Caki2 (cell line): Measurements from ENCODE around the gene ATP5PD. TPM values are rescaled to one million over a fixed set of nuclear protein-coding genes. Genes with fewer than 3 reads are reported as not detected.
"Not testable (repeated sequence)": the region's sequence is repeated elsewhere in the genome, so short reads cannot be mapped to it uniquely, and the experiment has no call there.

Source experiments
- DNase-seq: peaks from one replicate; pipeline ENCODE4 v3.0.0-alpha.2; 2015; ENCODE audit warnings: low read depth
- in situ Hi-C: cut with HindIII; loops from 2 replicates; pipeline ENCODE4 v1.10.0; 2016; ENCODE audit warnings: low sequenced_read_pairs, low pct_unique_long_range_greater_than_20kb, mixed read lengths
- total RNA-seq: library from RNA; depleted of rRNA; stranded (reverse); fragments of >200 nt; shearing (Covaris generic); gene quantifications from 2 replicates; pipeline ENCODE4 v1.2.3, GENCODE V29; 2014; ENCODE audit warnings: low replicate concordance

The ATP5PD gene
- total RNA-seq, 1 experiment from 2014 or later, result 289 TPM

DNA sequence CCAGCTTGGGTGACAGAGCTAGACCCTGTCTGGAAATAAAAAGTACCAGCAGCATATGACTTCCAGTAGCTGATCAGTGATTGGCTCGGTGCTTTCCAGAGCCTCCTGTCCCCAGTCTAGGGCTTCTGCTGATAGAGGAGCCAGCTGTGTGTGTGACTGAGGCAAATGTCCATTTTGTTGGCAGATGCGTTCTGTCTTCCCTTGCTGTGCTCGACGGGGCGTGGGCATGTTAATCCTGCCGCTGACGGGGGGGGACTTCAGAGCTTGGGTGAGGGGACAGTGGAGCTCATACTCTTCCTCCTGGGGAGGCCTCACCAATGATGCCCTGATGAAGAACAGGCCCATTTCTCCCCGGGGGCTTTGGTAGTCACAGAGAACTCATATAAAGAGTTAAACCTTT, 14.8 kb upstream of the ATP5PD start:
- DNase-seq, result no peak
- in situ Hi-C loops, result no loop called here

DNA sequence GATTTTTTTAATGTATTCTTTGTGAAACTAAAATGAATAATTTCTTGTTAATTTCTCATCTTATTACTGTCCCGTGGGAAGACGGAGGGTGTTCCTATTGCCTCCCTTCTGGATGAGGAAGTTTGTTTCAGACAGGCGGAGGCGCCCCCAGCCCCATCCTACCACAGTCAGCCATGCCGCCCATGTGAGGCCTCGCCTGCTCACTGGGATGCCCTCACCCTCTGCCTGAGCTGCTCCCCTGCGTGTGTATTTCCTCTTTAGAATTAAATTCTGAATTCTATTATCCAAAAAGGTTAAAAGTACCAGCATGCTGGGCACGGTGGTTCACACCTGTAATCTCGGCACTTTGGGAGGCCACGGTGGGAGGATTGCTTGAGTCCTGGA, 14.3 kb upstream of the ATP5PD start:
- in situ Hi-C loops, result no loop called here
- DNase-seq, result no peak

DNA sequence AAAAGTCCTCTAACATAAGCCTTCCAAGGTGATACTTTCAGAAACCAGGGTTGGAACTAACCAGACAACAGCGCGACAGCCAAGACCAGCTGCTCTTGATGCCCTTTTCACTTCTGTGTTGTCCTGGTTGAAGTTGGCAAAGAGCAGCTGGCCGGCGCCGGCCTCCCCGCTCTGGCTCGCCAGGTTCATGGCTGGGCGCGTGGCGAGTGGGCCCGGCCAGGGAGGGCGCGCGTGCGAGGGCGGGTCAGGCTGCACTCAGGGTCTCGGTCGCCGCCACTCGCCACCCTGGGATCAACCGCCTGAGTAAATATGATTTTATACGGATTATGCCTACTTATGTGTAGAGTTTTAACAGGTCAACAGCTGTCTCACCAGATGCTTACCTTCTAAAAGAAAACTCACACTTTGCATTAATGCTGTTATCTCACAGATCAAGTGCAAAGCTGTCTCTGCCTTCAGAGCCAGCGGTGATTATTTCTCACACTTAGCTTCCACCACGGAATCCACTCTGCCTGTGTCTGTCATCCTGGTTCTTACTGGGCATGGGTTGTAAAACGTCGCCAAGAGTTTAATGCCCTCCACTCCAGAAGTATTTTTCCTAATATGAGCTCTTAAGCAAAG, 13.8 kb upstream of the ATP5PD start:
- in situ Hi-C loops, result no loop called here
- DNase-seq, result no peak

DNA sequence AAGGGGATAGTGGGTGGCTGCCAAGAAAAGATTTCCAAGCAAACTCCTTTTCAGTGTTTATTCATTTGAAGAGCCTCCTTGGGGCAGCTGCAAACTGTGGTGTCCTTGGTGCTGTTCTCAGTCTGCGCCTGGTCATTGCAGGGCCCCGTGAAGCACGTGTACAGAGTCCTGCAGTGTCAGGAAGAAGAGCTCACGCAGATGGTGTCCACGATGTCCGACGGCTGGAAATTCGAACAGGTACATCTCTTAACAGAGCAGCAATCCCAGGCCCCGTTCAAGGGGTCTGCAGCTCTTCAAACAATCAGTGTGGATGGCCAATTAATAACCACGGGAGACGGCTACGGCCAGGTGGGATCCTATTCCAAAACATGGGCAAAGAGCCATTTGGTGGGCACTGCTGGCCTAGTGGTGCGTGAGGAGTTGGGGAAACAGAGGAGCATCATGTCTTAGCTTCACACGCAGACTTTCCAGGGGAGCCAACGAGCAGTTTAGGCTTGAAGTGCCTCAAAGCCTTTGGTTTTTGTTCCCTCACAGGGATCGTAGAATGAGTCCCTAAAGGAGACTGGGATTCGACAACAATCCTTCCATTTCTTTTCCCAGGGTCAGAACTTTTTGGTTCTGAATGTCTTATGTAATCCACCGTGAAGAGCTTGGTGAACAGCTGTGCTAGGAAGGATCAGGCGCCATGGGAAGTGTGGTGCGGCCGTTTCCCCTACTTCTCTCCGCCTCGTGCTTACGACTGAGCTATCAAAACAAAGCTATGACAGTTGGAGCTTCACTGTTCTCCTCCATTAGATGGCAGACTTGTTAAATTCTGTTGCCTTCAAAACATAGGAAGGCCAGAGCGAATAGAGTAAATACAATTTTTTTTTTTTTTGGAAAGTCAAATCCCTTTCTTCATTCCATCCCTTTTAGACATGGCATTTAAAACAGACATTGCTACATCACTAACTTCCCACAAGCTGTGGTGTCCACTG, 12.9 kb upstream of the ATP5PD start:
- peak; percentile 67 for DNase-seq
- in situ Hi-C loops, result no loop called here

DNA sequence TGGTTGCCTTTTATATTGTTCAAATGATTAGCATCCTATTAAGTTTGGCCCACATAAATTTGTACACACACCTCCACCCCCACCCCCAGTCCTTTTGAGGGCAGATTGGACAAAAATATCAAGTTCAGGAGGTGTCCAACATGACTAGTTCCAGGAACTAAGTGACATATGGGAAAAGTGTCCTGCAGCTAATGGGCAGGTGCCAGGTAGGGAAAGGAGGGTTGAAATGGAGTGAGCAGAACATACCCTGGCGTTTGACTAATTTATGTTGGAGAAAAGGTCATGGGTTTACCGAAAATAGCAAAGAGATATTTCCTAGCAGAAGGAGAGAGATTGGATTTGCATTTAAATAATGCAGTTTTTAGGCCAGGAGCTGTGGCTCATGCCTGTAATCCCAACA, 5.2 kb upstream of the ATP5PD start:
- in situ Hi-C loops, result no loop called here
- DNase-seq, result no peak

DNA sequence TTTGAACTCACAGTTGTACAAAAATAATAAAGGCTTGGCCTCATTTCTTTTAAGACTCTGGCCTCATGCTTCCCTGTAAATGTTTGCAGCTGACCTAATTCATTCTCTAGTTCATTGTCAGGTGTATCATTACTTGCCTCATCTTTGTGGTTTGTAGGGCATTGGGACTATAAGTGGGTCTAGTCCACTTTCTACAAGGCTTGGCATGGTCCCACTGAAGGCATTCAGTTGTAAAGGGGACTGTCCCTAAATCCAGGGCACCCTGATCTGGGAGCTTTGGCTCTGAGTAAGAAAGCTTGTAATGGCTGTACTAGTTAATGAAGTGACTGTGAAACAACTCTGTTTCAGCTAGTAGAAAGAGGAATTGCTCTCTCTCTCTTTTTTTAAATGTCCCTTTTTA, 2.9 kb upstream of the ATP5PD start:
- no peak for DNase-seq
- in situ Hi-C loops, result no loop called here

DNA sequence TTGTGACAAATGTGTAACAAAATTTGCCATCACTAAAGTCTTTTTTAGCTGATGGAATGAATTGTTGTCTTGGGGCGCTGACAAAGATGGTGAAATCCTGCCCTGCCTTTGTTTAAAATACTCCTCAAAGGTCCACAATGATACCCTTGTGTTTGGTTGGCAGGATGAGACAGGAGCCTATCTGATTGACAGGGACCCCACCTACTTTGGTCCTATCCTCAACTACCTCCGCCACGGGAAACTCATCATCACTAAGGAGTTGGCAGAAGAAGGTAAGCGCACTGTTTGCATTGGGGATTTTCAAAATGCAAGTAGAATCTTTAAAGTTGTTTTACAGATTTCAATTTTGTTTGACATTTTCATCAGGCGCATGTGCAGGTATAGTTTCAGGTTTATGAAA, 2.3 kb upstream of the ATP5PD start:
- in situ Hi-C loops, result no loop called here
- no peak for DNase-seq

DNA sequence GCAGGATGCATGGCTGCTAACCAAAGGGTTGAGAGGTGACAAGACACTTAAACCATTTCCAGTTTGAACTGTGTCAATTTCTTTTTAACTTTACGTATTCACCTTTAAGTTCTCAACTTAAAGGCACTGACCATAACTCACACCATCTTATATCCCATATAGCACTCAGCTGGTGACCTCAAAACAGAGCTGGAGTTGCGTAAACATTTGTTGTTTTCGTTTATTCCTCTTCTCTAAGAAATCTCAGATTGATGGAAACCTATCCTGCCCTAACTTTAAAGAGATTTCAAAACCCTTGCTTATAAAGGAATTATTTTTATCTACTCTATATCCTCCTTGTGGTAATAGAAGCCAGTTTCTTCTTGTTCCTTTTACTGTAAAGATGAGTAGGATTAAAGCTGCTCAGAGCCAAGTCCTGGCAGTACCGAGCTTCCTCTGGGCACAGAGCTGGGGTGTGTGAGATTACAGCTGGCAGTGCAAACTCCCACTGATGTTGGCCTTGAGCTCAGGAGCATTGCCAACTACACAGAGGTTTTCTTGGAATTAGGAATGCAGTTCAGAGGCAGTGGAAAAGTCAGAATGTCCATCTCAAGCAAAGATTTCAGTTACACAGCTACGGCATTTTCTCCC, 1.6 kb upstream of the ATP5PD start:
- DNase-seq, result no peak
- in situ Hi-C loops, result no loop called here

DNA sequence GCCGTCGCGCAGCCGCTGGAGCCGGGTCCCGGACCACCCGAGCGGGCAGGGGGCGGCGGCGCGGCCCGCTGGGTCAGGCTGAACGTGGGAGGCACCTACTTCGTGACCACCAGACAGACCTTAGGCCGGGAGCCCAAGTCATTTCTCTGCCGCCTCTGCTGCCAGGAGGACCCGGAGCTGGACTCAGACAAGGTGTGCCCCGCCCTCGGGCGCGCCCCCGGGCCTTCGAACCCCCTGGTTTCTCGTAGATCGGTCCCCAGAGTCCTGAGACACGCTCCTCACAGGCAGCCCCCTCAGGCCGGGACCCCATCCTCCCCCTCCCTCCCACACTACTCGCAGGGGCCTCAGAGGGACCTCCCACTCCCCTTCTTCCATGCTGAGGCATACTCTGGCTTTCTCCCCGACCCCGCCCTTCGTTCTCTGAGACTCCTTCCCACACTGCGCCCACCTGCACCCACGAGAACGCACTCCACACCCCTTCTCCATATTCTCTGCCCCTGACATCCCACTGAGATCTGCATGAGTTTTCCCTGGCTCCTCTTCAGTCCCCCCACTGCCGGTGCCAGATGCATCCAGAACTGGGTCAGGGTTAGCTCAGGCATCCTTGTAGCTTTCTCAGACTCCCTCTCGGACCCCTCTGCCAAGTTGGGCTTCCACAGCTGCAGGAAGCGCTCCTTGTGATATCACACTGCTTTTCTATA, 779 bp upstream of the ATP5PD start:
- in situ Hi-C loops, result no loop called here
- DNase-seq, result no peak

DNA sequence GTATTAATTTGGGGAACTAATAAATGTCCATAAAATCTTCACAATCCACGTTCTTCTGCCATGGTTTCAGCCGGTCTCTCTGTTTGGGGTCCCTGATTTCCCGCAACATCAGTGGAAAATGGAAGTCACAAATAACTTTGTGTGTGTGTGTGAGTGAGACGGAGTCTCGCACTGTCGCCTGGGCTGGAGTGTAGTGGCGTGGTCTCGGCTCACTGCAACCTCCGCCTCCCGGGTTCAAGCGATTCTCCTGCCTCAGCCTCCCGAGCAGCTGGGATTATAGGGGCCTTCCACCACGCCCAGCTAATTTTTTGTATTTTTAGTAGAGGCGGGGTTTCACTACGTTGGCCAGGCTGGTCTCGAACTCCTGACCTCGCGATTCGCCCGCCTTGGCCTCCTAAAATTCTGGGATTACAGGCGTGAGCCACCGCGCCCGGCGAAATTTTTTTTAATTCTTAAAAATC, 793 bp downstream of the ATP5PD start:
- DNase-seq, in situ Hi-C loops: not testable (repeated sequence)

DNA sequence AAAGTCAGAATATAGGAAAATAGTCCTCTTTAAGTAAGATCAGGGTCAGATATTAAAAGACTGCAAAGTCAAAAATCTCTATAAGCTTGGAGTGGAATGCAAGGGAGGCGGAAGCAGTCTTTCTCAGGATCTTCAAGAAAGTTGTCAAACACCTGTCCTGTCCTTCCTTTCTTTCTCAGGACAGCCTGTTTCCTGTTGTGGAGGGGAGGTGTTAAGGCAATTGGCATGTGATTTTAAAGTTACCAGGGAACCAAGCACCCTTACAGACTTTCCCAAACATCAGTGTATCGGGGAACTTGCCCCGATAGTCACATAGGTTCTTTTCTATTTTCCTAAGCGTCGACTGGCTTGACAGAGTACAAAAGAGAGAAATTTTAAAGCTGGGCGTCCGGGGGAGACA, 2.1 kb downstream of the ATP5PD start:
- in situ Hi-C loops, result no loop called here
- DNase-seq, result no peak

DNA sequence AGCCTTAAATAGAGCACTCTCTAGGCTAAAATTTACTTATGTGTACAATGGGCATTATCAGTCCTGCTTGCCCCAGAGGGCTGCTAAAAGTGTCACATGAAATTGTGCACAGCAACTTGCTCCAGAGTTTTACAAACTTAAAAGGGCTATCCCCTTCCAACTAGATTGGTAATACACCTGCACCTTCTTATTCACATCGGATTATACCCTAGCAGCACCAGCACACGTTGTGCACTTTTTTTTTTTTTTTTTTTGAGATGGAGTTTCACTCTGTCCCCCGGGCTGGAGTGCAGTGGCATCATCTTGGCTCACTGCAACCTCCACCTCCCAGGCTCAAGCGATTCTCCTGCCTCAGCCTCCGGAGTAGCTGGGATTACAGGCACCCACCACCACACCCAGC, 3.0 kb downstream of the ATP5PD start:
- DNase-seq, in situ Hi-C loops: not testable (repeated sequence)

DNA sequence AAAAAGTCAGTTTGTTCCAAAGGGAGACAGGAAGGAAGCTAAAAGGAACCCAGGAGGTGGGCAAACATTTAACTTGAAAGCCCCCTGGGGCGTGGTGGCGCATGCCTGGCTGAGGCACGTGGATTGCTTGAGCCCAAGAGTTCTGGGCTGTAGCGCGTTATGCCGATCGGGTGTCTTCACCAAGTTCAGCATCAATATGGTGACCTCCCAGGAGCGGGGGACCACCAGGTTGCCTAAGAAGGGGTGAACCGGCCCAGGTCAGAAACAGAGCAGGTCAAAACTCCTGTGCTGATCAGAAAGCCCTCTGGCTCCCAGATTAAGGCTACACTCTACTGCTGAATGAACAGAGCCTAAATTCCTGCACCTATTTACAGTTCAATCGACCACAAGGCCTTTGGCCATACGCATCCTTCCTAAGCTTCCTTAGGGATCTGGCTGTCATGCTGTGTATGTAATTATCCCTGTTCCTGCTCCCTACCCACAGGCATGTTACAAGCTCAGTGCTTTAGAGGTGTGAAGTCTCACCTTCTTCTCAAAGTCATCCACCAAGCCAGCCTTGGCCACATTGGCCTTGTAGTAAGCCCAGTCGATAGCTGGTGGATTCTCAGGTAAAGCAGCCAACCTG, 5.0 kb downstream of the ATP5PD start:
- in situ Hi-C loops, result no loop called here

DNA sequence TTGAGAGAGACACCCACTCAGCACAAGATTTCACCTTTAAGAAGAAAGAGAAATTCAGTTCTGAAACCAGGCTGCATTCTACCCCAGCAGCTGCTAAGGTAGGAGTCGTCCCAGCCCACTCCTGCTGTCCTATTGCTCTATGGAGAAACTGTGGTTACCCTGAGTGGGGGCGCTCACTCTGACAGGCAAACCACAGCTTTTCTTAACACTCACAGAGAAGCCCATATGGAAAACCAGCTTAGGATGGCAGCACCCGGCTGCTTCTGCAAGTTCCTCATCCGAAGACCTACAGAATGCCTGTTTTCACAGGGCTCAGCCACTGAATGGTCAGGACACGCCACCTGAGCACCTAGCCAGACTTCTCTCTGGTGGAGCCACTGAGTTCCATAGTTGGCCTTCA, 7.5 kb downstream of the ATP5PD start:
- in situ Hi-C loops, result no loop called here
- no peak for DNase-seq

More for the DNA sequence above, 5.0 kb downstream of the ATP5PD start:
- no peak for DNase-seq

DNA sequence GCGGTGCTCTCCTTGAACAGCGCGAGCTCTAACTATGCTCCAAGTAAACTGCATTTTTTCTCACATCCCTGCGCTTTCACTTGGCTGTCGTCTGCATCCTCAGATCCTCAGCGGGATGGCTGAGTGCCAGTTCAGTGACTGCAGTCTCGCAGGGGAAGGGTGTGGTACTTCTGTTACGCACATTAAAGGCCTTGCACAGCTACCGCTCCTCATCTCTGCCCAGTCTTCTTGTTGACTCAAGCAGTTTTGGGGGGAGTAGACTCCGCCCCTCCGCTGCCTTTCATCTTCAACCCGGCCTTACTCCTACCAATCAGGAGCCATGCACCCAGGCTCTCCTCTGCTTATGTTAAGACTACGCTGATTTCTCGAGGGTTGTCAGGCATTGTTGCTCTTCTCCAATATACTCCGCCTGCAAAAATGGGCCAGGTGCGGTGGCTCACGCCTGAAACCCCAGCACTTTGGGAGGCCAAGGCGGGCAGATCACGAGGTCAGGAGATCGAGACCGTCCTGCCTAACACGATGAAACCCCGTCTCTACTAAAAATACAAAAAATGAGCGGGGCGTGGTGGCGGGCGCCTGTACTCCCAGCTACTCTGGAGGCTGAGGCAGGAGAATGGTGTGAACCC, 10.0 kb downstream of the ATP5PD start:
- peak; percentile 94 for DNase-seq
- in situ Hi-C loops, result no loop called here

DNA sequence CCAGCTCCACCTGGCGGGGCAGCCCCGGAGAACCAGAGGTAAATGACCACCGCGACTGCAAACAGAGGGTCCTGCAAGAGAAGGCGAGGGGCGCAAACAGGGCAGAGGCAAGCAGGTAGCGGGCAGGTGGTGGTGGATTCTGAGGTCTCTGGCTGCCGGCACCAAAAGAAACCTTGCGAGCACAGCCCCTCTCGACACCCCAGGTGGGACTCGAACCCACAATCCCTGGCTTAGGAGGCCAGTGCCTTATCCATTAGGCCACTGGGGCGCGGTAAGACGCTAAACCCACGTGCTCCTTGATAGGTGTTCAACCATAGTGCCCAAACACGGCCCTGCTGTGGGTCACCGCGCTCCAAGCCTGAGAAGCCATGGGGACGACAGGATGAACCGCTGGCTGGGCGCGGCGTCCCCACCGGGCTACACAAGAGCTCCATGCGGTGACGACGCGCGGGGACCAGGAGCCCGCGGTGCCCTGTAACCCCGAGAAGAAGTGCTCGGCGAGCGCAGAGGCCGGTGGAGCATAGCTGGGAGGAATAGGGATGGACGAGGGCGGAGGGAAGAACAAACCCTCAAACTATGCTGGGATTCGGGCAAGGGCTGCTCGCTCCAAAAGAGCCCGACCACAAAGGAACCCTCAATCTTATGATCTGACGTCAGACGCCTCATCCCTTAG, 12.4 kb downstream of the ATP5PD start:
- DNase-seq, result peak; percentile 90
- in situ Hi-C loops, result no loop called here
